Measurements from ENCODE around the gene ANAPC4. TPM values are rescaled to one million over a fixed set of nuclear protein-coding genes. Genes with fewer than 3 reads are reported as not detected.

ANAPC4 gene
- total and polyA plus RNA-seq, 2 of the 13 experiments (the other 11 are each of a cell fraction or from before 2014, with no cell fraction given) = 14.5 to 30.2 TPM

DNA sequence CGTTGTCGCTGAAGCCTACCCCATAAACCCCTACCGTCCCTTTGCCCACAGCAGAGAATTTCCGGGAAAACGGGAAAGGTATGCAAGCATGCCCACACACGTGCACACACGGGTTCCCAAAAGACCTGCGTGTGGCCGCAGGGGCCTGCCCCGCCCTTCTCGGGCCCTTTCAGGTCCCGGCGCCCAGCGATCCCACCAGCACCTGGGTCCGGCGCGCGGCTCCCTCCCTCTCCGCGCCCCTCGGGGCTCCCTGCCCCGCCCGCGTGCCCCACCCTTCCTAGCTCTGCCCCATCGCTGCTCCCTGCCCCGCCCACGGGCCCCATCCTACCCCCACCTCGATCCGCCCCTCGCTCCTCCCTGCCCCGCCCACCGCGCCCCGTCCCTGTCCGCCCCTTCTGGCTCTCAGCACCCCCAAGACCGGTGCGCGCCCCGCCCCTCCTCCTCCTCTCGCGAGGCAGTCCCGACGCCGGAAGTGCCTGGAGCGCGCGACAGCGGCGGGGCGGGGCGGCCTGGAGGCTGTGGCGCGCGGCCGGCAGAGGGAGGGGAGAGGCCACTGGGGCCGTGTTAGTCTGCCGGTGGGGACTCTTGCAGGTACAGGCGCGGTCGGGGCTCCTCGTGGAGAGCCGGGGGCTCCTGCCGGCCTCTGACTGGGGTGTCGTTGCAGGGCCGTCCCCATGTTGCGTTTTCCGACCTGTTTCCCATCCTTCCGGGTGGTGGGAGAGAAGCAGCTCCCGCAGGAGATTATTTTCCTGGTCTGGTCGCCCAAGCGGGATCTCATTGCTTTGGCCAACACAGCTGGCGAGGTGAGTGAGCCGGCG, at the start of gene ANAPC4 (continued):
- TF ChIP-seq U2AF1 (optimal IDR thresholded peaks at IDR 0.05; ENCODE audit: low read depth, low read length) = no peak
- TF ChIP-seq ZNF841 (CRISPR knock-in tag; IDR thresholded peaks at IDR 0.05; ENCODE audit: borderline replicate concordance) = no peak
- peak; percentile 90 for TF ChIP-seq SRSF1 (optimal IDR thresholded peaks at IDR 0.05; ENCODE audit: low read depth, low read length)
- 0 out of 2 replicates have a peak, but pooled peaks have one; percentile 5 for TF ChIP-seq DMAP1 (CRISPR knock-in tag; IDR thresholded peaks at IDR 0.05)
- no peak for TF ChIP-seq CCAR2 (optimal IDR thresholded peaks at IDR 0.05; ENCODE audit: low read depth, low read length)
- no peak for TF ChIP-seq NONO (IDR thresholded peaks at IDR 0.05)
- peak; percentile 81 for TF ChIP-seq NONO (CRISPR knock-in tag; conservative IDR thresholded peaks at IDR 0.05)
- no peak for TF ChIP-seq CBX2 (IDR thresholded peaks at IDR 0.05; ENCODE audit: low read depth, low read length)
- no peak for TF ChIP-seq CBX2 (CRISPR knock-in tag; IDR thresholded peaks at IDR 0.05; ENCODE audit: low read depth)
- TF ChIP-seq LCORL (IDR thresholded peaks at IDR 0.05) = no peak
- TF ChIP-seq LCORL (CRISPR knock-in tag; IDR thresholded peaks at IDR 0.05) = 0 out of 2 replicates have a peak, but pooled peaks have one; percentile 17
- TF ChIP-seq RCOR2 (CRISPR knock-in tag; IDR thresholded peaks at IDR 0.05) = no peak
- no peak for TF ChIP-seq ZNF180 (CRISPR knock-in tag; IDR thresholded peaks at IDR 0.05; ENCODE audit: borderline replicate concordance, low read depth)
- TF ChIP-seq ZNF724P (CRISPR knock-in tag; IDR thresholded peaks at IDR 0.05; ENCODE audit: borderline replicate concordance) = 0 out of 2 replicates have a peak, but pooled peaks have one; percentile 17
- TF ChIP-seq, protein P1, sequence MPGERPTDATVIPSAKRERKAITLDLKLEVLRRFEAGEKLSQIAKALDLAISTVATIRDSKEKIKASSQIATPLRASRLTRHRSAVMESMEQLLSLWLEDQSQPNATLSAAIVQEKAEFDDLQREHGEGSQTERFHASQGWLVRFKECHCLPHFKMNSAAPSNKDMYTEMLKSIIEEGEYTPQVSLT (CRISPR knock-in tag; IDR thresholded peaks at IDR 0.05; ENCODE audit: borderline replicate concordance, low read depth) = no peak
- TF ChIP-seq, protein P2, sequence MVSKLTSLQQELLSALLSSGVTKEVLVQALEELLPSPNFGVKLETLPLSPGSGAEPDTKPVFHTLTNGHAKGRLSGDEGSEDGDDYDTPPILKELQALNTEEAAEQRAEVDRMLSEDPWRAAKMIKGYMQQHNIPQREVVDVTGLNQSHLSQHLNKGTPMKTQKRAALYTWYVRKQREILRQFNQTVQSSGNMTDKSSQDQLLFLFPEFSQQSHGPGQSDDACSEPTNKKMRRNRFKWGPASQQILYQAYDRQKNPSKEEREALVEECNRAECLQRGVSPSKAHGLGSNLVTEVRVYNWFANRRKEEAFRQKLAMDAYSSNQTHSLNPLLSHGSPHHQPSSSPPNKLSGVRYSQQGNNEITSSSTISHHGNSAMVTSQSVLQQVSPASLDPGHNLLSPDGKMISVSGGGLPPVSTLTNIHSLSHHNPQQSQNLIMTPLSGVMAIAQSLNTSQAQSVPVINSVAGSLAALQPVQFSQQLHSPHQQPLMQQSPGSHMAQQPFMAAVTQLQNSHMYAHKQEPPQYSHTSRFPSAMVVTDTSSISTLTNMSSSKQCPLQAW (CRISPR knock-in tag; IDR thresholded peaks at IDR 0.05) = peak; percentile 22; the same call in 1 of the 2 replicates
- TF ChIP-seq HBP1 (CRISPR knock-in tag; IDR thresholded peaks at IDR 0.05; ENCODE audit: low read depth) = peak; percentile 83
- peak; percentile 92 for TF ChIP-seq ZNF777 (CRISPR knock-in tag; IDR thresholded peaks at IDR 0.05)
- TF ChIP-seq MTA1 (CRISPR knock-in tag; IDR thresholded peaks at IDR 0.05; ENCODE audit: borderline replicate concordance) = no peak
- no peak for TF ChIP-seq THAP7 (CRISPR knock-in tag; IDR thresholded peaks at IDR 0.05)
- 0 out of 2 replicates have a peak, but pooled peaks have one; percentile 25 for TF ChIP-seq ZNF329 (CRISPR knock-in tag; IDR thresholded peaks at IDR 0.05; ENCODE audit: low read depth)
- TF ChIP-seq REPIN1 (CRISPR knock-in tag; IDR thresholded peaks at IDR 0.05; ENCODE audit: borderline replicate concordance, low read depth) = peak; percentile 41; the same call in 1 of the 2 replicates
- no peak for TF ChIP-seq SNAI1 (CRISPR knock-in tag; IDR thresholded peaks at IDR 0.05; ENCODE audit: borderline replicate concordance)
- TF ChIP-seq ERF (CRISPR knock-in tag; IDR thresholded peaks at IDR 0.05) = peak; percentile 63
- TF ChIP-seq, protein P3, sequence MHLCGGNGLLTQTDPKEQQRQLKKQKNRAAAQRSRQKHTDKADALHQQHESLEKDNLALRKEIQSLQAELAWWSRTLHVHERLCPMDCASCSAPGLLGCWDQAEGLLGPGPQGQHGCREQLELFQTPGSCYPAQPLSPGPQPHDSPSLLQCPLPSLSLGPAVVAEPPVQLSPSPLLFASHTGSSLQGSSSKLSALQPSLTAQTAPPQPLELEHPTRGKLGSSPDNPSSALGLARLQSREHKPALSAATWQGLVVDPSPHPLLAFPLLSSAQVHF (CRISPR knock-in tag; IDR thresholded peaks at IDR 0.05) = 0 out of 2 replicates have a peak, but pooled peaks have one; percentile 10
- TF ChIP-seq HNRNPK (IDR thresholded peaks at IDR 0.05; ENCODE audit: low read depth, low read length, poor library complexity, severe bottlenecking) = peak; percentile 90
